GM12873 (cell line): ENCODE data around the gene PTPRJ.

Experiments
- TF ChIP-seq, protein P1 (sequence below): IDR thresholded peaks from 2 replicates; pipeline ENCODE4 v1.5.1; 2012; ENCODE audit warnings: low read depth, mild to moderate bottlenecking, moderate library complexity, low read length, control low read depth; ENCODE audit not compliant: insufficient read depth; ENCODE audit errors: missing control alignments

Gene PTPRJ

DNA sequence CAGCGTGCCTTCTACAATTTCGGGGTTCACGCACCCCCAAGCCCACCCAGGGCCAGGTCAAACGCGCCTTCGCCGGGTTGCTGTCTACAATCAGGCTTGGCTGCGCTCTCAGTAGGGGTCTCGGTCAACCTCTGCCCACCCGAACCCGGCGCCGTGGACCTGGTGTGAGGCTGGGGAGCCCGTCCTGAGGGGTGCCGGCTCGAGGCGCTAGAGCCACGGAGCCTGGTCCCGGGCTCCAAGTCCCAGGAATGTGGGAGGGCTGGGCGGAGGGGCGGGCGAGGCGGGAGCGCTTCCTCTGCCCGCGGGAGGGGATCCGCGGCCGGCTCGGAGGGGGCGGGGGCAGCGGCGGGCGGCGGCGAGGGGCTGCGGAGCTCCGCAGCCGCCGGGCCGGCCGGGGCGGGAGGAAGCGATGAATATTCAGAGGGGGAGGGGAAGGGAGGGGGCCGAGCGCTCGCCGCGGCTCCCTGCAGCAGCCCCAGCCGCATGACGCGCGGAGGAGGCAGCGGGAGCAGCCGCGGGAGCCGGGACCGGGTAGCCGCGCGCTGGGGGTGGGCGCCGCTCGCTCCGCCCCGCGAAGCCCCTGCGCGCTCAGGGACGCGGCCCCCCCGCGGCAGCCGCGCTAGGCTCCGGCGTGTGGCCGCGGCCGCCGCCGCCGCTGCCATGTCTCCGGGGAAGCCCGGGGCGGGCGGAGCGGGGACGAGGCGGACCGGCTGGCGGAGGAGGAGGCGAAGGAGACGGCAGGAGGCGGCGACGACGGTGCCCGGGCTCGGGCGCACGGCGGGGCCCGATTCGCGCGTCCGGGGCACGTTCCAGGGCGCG lies at the start of gene PTPRJ:
TSS of gene PTPRJ (plus strand) at position 472 of the 819 bp plus-strand sequence. CDS start 354 bp downstream, outside the sequence.
- TF ChIP-seq, protein P1, sequence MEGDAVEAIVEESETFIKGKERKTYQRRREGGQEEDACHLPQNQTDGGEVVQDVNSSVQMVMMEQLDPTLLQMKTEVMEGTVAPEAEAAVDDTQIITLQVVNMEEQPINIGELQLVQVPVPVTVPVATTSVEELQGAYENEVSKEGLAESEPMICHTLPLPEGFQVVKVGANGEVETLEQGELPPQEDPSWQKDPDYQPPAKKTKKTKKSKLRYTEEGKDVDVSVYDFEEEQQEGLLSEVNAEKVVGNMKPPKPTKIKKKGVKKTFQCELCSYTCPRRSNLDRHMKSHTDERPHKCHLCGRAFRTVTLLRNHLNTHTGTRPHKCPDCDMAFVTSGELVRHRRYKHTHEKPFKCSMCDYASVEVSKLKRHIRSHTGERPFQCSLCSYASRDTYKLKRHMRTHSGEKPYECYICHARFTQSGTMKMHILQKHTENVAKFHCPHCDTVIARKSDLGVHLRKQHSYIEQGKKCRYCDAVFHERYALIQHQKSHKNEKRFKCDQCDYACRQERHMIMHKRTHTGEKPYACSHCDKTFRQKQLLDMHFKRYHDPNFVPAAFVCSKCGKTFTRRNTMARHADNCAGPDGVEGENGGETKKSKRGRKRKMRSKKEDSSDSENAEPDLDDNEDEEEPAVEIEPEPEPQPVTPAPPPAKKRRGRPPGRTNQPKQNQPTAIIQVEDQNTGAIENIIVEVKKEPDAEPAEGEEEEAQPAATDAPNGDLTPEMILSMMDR: no peak

DNA sequence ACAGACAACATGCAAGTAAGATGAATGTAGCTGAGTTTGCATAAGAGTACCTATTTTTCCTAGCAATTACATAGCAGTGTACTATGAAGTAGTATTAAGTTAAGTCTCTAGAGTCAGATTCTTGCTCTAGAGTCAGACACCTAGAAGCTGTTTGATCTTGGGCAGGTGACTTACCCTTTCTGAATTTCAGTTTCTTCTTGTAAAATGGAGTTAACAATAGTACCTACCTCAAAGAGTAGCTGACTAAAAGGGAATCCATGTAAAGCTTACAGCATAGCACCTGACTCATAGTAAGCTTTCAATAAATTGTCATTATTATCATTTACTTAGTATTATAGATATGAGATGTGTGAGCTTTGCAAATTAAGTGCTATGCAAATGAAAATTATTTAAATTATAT lies 47.8 kb upstream of the PTPRJ start:
- TF ChIP-seq, protein P1: no peak

DNA sequence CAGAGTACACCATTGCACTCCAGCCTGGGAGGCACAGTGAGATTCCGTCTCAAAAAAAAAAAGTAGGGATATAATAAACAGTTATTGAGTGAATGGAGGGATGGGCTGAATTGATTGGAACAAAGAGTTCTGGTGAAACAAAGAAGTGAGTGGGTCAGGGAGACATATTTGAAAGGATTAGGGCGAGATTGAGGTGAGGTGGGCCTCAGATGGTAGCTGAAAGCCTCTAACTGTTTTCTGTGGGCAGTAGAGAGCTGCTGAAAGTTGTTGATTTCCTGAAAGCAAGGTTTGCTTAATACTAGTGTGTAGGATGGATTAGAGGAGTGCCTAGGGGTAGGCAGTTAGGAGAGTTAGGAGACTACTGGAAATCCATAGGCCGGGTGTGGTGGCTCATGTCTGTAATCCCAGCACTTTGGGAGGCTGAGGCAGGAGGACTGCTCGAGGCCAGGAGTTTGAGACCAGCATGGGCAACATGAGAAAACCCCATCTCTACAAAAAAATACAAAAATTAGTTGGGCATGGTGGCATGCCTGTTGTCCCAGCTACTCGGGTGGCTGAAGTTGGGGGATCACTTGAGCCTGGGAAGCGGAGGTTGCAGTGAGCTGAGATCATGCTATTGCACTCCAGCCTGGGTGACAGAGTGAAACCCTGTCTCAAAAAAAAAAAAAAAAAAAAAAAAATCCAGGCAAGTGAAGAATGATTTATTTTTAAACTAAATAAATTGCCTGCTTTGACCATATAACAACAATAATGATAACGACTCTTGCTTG lies 41.4 kb upstream of the PTPRJ start:
- TF ChIP-seq, protein P1: no peak

DNA sequence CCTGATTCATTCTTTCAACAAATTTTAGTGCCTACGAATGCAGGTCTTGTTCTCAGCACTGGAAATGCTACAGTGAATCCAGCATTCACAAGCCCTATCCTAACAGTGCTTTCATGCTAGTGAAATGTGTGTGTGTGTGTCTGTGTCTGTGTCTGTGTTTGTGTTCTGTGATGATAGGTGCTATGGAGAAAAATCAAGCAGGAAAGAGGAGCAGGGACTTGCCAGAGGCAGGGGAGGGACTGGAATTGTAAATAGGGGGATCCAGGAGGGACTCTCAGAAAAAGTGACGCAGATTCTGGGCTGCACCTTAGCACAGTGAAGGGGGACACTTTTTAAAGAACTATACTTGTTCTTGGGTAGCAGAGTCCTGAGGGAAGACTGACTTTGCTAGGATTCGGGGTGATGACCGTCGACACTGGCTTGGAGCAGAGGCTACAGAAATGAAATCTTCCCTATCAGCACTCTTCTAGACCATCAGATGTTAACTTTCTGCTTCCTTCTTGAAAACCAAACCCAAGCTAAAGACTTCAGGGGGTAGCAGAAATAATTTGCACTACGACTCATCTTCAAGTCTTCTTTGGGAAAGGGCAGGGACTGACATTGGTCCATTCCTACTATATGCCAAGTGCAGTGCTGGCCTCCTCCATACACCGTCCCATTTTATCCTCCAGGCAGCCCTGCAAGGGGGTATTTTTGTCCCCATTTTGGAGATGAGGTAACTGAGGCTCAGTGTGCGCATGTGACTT lies 39.3 kb upstream of the PTPRJ start:
- TF ChIP-seq, protein P1: no peak

DNA sequence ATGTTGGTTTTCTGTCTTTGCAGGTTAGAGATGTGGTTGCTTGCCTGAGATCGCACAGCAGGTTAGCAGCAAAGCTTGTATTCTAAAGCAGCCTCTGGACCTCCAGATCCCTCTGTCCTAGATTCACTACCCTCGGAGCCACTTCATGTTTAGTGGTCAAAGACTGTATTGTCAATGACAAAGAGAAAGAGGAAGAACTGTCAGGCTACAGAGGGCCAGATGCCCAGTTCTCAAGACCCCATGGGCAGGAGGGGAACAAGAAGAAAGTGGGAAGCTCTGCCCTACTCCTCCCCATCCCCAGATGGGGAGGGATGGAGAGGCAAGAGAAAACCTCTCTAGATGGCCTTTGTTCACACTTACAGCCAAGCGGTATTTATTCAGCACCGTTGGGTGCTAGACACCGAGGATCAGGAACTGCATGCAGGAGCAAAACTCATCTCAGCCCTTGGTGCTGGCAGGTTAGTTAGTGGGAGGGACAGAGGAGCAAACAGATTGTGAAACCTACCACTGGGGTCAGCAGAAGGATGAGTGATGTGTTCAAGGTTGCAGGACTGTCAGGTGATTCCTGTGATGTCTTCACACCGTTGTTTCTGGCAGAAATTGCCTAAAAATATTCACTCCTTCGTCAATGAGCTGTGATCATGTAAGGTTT lies 38.3 kb upstream of the PTPRJ start:
- TF ChIP-seq, protein P1: no peak

DNA sequence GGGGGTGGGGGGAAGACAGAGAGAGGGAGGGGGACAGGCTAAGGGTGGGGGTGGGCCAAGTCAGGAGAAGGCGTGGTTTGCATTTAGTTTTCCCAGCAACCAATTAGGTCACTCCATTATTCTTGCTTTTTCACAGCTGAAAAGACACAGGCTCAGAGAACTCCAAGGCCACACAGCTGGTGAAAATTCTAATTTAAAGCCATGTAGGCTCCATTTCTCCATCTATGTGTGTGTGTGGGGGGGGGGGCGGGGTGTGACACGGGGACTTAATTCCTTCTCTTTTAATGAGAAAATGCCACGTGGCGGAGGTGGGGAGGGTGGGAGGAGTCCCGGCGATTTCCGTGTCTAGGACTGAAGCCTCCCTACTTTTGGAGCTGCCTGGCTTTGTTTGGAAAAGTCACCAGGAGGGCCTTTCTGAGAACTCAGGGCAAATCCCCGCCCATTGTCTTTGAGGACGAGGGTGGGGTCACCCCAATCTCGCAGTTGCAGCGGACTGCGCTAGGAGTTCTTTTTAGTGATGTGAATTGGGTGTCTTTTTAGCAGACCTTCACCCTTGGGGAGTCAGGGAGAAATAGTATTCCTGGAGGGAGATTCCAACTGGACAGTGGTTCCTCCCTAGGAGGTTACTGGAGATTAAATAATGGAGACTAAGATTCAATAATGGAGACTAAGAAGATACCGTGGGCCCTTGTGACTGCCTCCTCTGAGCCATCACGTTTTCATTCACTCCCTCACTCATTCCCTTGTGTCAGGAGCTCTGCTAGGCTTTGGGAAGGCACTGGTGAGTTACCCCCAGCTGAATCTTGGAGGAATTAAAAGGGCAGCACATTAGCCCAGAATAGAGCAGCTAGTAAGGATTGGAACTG lies 36.4 kb upstream of the PTPRJ start:
- TF ChIP-seq, protein P1: no peak
